ENCODE data around the gene C4orf17.

- TF ChIP-seq, protein P1, sequence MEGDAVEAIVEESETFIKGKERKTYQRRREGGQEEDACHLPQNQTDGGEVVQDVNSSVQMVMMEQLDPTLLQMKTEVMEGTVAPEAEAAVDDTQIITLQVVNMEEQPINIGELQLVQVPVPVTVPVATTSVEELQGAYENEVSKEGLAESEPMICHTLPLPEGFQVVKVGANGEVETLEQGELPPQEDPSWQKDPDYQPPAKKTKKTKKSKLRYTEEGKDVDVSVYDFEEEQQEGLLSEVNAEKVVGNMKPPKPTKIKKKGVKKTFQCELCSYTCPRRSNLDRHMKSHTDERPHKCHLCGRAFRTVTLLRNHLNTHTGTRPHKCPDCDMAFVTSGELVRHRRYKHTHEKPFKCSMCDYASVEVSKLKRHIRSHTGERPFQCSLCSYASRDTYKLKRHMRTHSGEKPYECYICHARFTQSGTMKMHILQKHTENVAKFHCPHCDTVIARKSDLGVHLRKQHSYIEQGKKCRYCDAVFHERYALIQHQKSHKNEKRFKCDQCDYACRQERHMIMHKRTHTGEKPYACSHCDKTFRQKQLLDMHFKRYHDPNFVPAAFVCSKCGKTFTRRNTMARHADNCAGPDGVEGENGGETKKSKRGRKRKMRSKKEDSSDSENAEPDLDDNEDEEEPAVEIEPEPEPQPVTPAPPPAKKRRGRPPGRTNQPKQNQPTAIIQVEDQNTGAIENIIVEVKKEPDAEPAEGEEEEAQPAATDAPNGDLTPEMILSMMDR (IDR thresholded peaks at IDR 0.05) = no peak
- TF ChIP-seq ZFX (IDR thresholded peaks at IDR 0.05; ENCODE audit: borderline replicate concordance) = no peak
These were observed 3.5 kb upstream of the C4orf17 start for GRCh38 chr4:99507349-99507748.

Data from 22Rv1 (cell line).